Nephron (organoid): Measurements from ENCODE around the gene ADRA2C.

Source experiments
- H3K27ac Mint-ChIP-seq, 3 experiments: 2 replicates each; pipeline ENCODE4 v1.8.0; 2020; ENCODE audit warnings: mixed read lengths in 3 of 3, mild to moderate bottlenecking in 2 of 3, moderate library complexity in 1 of 3
- H3K27me3 Mint-ChIP-seq: 2 replicates; pipeline ENCODE4 v1.8.0; 2021; ENCODE audit warnings: low read depth, mild to moderate bottlenecking, moderate library complexity, mixed read lengths
- H3K36me3 Mint-ChIP-seq: 2 replicates; pipeline ENCODE4 v1.8.0; 2020; ENCODE audit warnings: low read depth, mixed read lengths
- H3K4me1 Mint-ChIP-seq: 2 replicates; pipeline ENCODE4 v1.8.0; 2020; ENCODE audit warnings: mixed read lengths
- H3K4me3 Mint-ChIP-seq, 3 experiments: 2 replicates each; pipeline ENCODE4 v1.8.0; 2020; ENCODE audit warnings: mild to moderate bottlenecking in 3 of 3, mixed read lengths in 3 of 3, moderate library complexity in 2 of 3
- H3K9me3 Mint-ChIP-seq: 2 replicates; pipeline ENCODE4 v1.8.0; 2020; ENCODE audit warnings: mixed read lengths
- TF ChIP-seq, protein P1 (sequence below), 3 experiments: fragments of 200-600 bp; sonication (generic); IDR thresholded peaks; one replicate each; pipeline ENCODE4 v1.5.0; 2021; ENCODE audit warnings: antibody characterized with exemption in 3 of 3; ENCODE audit not compliant: unreplicated experiment in 3 of 3

ADRA2C gene

DNA sequence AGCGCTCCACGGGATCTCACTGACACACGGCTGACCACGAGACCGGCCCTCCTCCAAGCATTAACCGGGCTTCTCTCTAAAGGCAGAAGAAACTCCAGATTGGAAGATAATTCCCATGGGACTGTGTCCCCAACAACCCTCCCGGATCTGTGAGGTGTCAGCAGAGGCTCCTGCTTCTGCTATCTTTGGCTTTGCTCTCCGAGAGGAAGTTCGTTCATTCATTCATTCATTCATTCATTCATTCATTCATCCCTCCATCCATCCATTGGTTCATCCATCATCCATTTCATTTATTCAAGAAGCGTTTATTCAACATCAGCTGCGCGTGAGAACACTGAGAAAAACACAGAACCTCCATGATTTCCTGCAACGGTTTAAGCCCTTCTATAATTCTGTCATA lies 11.5 kb downstream of the ADRA2C start:
- Mint-ChIP-seq H3K4me3 (no peak overlapping the region), H3K36me3 (no peaks in the 10 kb centered on the region), H3K27ac (no peak overlapping the region), H3K27me3 (peaks cover 24% of the 10 kb centered on the region), H3K9me3 (no peaks in the 10 kb centered on the region), H3K4me1 (peaks cover 12% of the 10 kb centered on the region)
- TF ChIP-seq, protein P1, sequence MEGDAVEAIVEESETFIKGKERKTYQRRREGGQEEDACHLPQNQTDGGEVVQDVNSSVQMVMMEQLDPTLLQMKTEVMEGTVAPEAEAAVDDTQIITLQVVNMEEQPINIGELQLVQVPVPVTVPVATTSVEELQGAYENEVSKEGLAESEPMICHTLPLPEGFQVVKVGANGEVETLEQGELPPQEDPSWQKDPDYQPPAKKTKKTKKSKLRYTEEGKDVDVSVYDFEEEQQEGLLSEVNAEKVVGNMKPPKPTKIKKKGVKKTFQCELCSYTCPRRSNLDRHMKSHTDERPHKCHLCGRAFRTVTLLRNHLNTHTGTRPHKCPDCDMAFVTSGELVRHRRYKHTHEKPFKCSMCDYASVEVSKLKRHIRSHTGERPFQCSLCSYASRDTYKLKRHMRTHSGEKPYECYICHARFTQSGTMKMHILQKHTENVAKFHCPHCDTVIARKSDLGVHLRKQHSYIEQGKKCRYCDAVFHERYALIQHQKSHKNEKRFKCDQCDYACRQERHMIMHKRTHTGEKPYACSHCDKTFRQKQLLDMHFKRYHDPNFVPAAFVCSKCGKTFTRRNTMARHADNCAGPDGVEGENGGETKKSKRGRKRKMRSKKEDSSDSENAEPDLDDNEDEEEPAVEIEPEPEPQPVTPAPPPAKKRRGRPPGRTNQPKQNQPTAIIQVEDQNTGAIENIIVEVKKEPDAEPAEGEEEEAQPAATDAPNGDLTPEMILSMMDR (IDR thresholded peaks at IDR 0.05; ENCODE audit: unreplicated experiment in 3 of 3): no peak

DNA sequence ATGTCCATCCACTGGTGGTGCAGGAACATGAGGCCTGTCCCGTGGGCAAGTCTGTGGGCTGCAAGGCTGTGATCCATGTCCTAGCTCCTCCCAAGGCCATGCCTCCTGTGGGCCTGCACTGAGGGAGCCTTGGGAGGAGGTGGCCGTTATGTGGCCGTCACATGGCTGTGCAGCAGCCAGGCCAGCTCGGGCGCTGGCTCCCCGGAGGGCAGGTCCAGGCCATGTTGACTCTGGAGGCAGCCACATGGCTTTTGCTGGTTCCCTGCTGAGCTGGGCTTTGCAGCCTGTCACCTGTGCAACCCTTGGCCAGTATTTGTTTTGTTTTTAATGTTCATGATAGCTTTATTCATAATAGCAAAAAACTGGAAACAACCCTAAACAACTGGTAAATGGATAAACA lies 13.3 kb downstream of the ADRA2C start:
- peaks cover 2% of the 10 kb centered on the region for H3K9me3 Mint-ChIP-seq
- TF ChIP-seq, protein P1 (IDR thresholded peaks at IDR 0.05; ENCODE audit: unreplicated experiment in 3 of 3): no peak
- no peak overlapping the region for H3K4me3 Mint-ChIP-seq
- H3K27me3 Mint-ChIP-seq: peaks cover 16% of the 10 kb centered on the region
- peaks cover 6% of the 10 kb centered on the region for H3K4me1 Mint-ChIP-seq
- no peak overlapping the region for H3K27ac Mint-ChIP-seq
- H3K36me3 Mint-ChIP-seq: no peaks in the 10 kb centered on the region

DNA sequence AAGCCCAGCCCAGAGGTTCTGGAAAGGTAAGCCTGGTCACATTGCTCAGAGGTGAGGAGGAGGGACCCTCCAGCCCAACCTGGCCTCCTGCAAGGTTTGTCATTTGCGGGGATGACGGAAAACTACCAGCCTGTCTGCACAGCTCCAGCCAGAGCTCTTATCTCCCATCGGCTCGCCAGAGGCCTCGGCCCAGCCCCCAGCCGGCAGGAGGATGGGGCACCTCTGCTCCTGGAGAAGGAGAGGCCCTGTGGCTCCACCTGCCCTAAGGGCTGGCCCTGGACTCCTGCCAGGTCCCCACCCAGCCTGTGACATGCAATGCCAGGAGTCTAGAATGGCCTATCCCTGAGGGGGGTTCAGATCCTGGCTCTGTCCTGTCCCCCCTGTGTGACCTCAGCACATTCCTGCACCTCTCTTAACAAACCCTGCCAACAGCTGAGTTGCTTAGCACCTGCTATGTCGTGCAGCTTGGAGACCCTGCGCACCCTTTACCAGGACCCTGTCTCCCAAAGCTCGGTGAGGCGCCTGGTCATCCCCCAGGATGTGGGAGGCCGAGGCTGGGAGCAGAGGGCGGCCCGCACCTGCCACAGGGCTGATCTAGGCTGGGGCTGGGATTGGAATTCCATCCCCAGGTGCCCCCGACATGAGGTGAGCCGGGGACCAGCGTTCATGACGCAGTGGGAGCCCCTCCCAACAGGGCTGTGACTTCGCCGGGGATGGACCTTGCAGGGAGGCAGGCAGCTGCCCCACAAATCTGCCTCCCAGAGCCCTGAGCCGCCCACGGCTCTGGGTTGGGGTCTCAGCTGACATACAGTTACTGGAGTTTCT lies 14.4 kb downstream of the ADRA2C start:
- H3K27me3 Mint-ChIP-seq: peaks cover 9% of the 10 kb centered on the region

DNA sequence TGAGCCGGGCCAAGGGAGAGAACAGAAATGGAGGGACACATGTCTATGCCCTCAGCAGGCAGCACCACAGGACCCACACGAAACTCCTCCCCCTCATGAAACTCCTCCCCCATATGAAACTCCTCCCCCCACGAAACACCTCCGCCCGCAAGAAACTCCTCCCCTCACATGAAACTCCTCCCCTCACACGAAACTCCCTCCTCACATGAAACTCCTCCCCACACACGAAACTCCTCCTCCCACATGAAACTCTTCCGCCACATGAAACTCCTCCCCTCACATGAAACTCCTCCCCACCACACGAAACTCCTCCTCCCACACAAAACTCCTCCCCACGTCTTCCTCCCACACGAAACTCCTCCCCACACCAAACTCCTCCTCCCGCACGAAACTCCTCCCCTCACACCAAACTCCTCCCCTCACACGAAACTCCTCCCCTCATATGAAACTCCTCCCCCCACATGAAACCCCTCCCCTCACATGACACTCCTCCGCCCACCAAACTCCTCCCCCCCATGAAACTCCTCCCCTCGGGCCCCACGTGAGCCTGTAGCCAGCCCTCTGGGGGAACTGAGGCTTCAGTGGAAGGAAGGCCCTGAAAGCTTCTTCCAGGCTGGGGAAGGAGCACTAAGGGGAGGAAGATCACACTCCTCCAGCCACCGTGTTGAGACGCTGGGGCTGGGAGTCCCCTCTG lies 15.2 kb downstream of the ADRA2C start:
- H3K4me1 Mint-ChIP-seq: no peaks in the 10 kb centered on the region
- peaks cover 9% of the 10 kb centered on the region for H3K27me3 Mint-ChIP-seq
- H3K36me3 Mint-ChIP-seq: no peaks in the 10 kb centered on the region
- H3K4me3 Mint-ChIP-seq: no peak overlapping the region
- H3K9me3 Mint-ChIP-seq: peaks cover 2% of the 10 kb centered on the region
- TF ChIP-seq, protein P1 (IDR thresholded peaks at IDR 0.05; ENCODE audit: unreplicated experiment in 3 of 3): no peak
- H3K27ac Mint-ChIP-seq: no peak overlapping the region

More for the DNA sequence above, 14.4 kb downstream of the ADRA2C start:
- TF ChIP-seq, protein P1 (IDR thresholded peaks at IDR 0.05; ENCODE audit: unreplicated experiment in 3 of 3): no peak
- Mint-ChIP-seq H3K4me3 (no peak overlapping the region), H3K27ac (no peak overlapping the region), H3K4me1 (no peaks in the 10 kb centered on the region), H3K9me3 (peaks cover 2% of the 10 kb centered on the region), H3K36me3 (no peaks in the 10 kb centered on the region)

DNA sequence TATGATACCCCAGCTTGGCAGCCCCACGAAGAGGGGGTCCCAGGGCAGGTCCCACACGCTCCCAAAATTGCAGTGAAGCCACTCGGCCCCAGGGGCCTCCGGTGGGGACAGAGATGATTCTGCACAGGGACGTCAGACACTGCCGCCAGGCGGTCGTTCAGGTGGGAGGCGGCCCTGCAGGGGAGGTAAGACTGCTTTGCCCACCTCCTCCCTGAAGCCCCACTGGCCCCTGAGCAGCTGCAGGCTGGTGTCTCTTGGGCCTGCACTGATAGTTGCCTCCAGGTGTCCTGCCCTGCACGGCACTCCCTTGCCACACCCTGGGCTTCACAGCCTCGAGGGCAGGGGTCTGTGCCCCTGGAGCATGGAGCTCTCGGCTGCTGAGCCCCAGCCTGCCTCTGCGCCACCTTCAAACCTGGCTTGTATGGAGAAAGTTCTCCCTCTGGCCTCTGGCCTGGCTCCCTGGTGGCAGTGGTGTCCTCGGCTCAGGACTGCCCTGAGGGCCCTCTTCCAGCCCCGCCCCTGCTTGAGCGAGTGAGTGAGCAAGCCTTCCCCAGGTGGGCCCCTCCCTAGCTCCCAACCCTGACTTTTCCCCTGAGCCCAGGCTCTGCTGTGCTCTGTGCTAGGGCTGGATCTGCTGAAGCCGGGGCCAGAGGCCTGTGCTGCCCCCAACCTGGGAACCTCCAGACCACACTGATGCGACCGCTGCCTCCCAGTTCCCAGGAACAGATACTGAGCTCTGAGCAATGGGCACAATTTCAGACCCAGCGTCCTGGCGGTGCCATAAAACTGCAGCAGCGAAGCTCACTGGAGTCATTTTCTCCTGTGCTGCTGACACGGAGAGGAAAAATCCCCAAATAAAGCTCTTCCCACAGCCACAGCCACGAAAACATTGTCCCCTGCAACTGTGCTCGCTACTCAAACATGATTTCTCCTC lies 16.1 kb downstream of the ADRA2C start:
- no peaks in the 10 kb centered on the region for H3K36me3 Mint-ChIP-seq
- H3K9me3 Mint-ChIP-seq: peaks cover 2% of the 10 kb centered on the region
- no peak overlapping the region for H3K27ac Mint-ChIP-seq
- H3K27me3 Mint-ChIP-seq: peaks cover 9% of the 10 kb centered on the region
- TF ChIP-seq, protein P1 (IDR thresholded peaks at IDR 0.05; ENCODE audit: unreplicated experiment in 3 of 3): no peak
- H3K4me3 Mint-ChIP-seq: no peak overlapping the region
- H3K4me1 Mint-ChIP-seq: no peaks in the 10 kb centered on the region
